ENCODE measurements around the gene TMC1.

DNA sequence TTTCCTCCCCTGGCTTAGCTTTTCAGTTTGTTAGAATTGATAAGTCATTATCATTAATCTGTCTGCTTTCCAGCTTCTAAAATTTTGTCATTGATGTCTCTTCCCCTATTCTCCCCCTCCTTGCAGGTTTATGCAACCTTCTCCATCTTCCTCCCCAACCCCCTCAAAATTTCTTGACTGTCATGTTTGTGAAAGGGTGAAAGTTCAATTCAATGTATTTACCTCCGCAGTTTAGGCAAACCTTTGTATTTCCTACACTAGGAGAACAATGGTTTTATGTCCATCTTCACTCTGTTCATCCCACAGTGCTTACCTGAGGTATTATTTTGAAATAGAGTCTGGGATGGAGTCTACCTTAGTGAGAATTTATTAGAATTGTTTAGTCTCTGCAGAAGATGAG, 313.6 kb downstream of the TMC1 start:
- no peak for TF ChIP-seq CTCF (IDR thresholded peaks at IDR 0.05; ENCODE audit: low read length)
- no peak for TF ChIP-seq EZH2 (IDR thresholded peaks at IDR 0.05; ENCODE audit: borderline replicate concordance, low read length)

All from OCI-LY1 (cell line).